GM12801 (cell line): ENCODE measurements around the gene WDR12.

Experiments
- CTCF ChIP-seq: IDR thresholded peaks from one replicate; pipeline ENCODE4 v1.5.1; 2011; ENCODE audit warnings: control low read depth; ENCODE audit not compliant: insufficient read length; ENCODE audit errors: extremely low read depth

Gene WDR12

DNA sequence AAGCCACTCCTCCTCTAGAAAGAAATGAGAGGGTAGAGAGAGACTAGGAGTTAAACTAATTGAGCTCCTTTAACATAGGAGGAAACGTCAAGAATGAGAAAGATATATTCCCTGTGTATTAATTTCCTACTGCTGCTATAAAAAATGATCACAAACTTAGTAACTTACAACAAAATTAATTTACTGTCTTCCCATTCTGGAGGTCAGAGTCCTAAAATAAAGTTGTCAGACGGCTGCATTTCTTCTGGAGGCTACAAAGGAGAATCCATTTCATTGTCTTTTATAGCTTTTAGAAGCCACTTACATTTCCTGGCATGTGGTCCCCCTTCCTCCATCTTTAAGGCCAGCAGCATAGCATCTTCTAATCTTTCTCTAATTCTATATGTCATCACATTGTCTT, 66.8 kb downstream of the WDR12 start:
- TF ChIP-seq CTCF, result no peak

- TF ChIP-seq CTCF, result no peak
These were observed 68.8 kb downstream of the WDR12 start for GRCh38 chr2:202842690-202843089.

GRCh38 chr2:202841090-202841867, 70.2 kb downstream of the WDR12 start:
- no peak for TF ChIP-seq CTCF

DNA sequence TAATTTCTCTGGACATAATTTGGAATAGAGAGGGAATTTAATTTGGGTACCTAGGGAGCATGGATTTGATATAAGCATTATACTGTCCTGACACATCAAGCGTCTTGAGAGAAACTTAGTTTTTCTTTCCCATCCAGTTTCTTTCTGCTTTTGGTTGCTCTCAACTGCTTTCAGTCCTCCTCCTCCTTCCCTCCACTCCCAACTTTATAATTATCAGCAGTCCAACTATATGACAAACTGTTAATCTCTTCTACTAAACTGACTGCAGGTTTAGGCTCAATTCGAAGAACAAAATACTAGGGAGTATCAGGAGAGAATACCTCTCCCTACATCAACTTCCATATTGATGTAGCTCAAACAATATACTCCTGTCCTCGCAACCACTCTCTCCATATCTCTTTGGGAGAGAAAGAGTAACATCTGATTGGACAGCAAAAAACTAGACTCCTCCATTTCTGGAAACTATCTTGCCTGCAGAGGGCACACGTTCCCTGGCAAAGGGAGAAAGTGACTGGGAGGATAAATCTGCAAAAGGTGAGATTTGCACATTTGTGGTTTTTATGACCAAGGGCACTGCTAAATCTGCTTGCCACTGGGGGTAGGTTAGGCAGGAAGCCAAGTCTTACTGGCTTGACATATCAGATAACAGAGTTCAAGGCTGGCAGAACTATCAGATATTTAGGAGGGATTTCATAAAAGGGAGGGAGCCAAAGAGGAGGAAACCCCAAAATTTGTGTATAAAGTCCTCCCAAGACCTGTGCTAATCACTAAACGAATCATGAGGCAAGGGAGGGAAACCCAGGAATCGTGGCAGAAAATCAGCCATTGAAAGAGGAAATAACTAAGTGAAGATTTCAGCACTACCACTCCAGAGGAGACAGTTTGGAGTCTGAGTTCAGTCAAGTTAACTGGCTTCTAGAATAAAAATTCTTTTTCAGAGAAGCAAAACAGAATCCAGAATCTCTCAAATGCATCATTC, 79.9 kb downstream of the WDR12 start:
- no peak for TF ChIP-seq CTCF

DNA sequence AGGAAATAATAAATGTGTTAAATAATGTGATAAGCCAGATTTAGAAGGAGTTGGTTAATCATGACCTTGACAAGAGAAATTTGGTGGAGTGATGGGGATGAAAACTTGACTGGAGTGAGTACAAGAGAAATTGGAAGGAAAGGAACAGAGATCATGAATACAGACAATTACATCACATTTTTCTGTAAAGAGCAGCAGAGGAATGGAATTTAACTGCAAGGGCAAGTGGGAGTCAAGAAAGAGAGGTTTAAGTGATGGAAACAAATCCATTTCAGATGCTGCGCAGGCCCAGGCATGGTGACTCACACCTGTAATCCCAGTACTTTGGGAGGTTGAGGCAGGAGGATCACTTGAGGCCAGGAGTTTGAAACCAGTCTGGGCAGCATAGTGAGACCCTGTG, 86.6 kb downstream of the WDR12 start:
- TF ChIP-seq CTCF, result no peak
